Upper lobe of left lung (tissue), 6 donors: ENCODE data around the gene TNS3. TPM values are rescaled to one million over a fixed set of nuclear protein-coding genes. Genes with fewer than 3 reads are reported as not detected.
A peak's percentile ranks its signal among the peaks of the same experiment; 100 is the strongest.

Experiments
- ATAC-seq, 2 donors: fragments of 200-7000 bp; cut with Tn5 transposase; one replicate each; pipeline ENCODE4 v1.9.1; 2022; ENCODE audit warnings: mild to moderate bottlenecking in 2 of 2, moderate library complexity in 2 of 2; ENCODE audit not compliant: low FRiP score in 2 of 2
- DNase-seq, 2 donors: peaks; one replicate each; pipeline ENCODE4 v3.0.0-alpha.2; 2019 to 2020
- H3K27ac ChIP-seq, 4 donors: fragments of 200-600 bp; sonication (generic); one replicate each; pipeline ENCODE4 v1.5.1; 2016 to 2019
- H3K27me3 ChIP-seq, 4 donors: fragments of 200-600 bp; sonication (generic); one replicate each; pipeline ENCODE4 v1.5.1; 2017 to 2019
- H3K36me3 ChIP-seq, 4 donors: fragments of 200-600 bp; sonication (generic); one replicate each; pipeline ENCODE4 v1.5.1; 2016 to 2019
- H3K4me1 ChIP-seq, 4 donors: fragments of 200-600 bp; sonication (generic); one replicate each; pipeline ENCODE4 v1.5.1; 2018 to 2019
- H3K4me3 ChIP-seq, 4 donors: fragments of 200-600 bp; sonication (generic); one replicate each; pipeline ENCODE4 v1.5.1; 2017 to 2019; ENCODE audit warnings: mild to moderate bottlenecking in 2 of 4, moderate library complexity in 1 of 4
- H3K9me3 ChIP-seq, 4 donors: fragments of 200-600 bp; sonication (generic); one replicate each; pipeline ENCODE4 v1.5.1; 2018 to 2019
- EP300 ChIP-seq, 4 donors: sonication (generic); formaldehyde crosslinking; IDR thresholded peaks; one replicate each; pipeline ENCODE4 v1.5.1; 2017; ENCODE audit warnings: antibody characterized with exemption in 4 of 4, control low read depth in 2 of 4
- POLR2A ChIP-seq, 4 donors: fragments of 450-650 bp; IDR thresholded peaks; one replicate each; pipeline ENCODE4 v1.5.1; 2016 to 2017; ENCODE audit warnings: antibody characterized with exemption in 4 of 4, mild to moderate bottlenecking in 2 of 4
- POLR2AphosphoS5 ChIP-seq, 2 donors: sonication (generic); formaldehyde crosslinking; IDR thresholded peaks; one replicate each; pipeline ENCODE4 v1.5.1; 2017; ENCODE audit warnings: antibody characterized with exemption in 2 of 2
- WGBS, 2 donors: methylation state at CpG; one replicate each; pipeline ENCODE4 v1.1.5; 2017 to 2018; 5-methylcytosine and 5-hydroxymethylcytosine counted together
- total RNA-seq, 6 donors: library from RNA; depleted of rRNA in 4 of 6; stranded (reverse); fragments of >200 nt in 4 of 6; gene quantifications; one replicate each; pipeline versions ENCODE4 v1.1.0 to v1.2.1, GENCODE V29; 2016 to 2021
- TF ChIP-seq, protein P1 (sequence below), 6 experiments: fragments of 450-650 bp in 4 of 6; fragments of 200-600 bp in 2 of 6; sonication (generic) in 2 of 6; IDR thresholded peaks; one replicate each; pipeline ENCODE4 v1.5.1; 2016 to 2019; ENCODE audit warnings: antibody characterized with exemption in 6 of 6
- donor health status: DM: no; HTN: no; CAD: no; lungs with moderate emphysema.
- donor health status: DM: no; HTN: yes; CAD: no; lungs with severe emphysema.

The TNS3 gene
- total RNA-seq, 6 donors from 2014 or later, result 90.6 to 266 (median 143) TPM

DNA sequence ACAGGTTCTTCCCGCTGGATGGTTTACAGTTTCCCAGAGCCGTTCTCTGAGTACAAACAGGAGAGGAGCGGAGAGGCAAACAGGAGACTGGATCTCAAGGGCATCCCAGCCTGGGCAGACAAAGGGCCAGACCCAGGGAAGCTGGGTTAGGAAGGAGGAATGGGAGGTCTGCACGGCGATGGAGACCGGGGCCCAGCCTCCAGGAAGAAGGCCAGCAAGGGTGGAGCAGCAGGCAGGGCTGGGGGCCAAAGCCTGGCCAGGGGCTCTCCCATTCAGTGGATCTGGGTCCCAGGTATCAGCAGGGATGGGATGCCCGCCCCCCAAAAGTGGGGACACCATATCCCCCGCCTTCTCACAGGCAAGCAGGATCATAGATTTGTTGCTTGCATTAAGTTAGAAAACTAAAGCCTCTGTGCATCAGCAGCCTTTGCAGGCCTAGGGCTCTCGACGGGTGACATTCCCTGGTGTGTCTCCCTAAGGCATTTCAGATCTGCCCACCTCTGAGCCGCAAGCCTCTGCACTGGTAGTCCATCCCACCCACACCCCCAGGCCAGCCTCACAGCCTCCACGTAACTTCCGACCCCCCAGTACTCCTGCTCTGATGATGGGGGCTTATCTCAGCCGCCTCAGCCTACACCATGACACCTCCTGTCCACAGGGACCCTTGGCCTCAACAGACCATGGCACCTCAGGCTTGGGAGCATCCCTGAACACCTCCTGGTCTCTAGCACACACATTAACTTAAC, 59.9 kb downstream of the TNS3 start:
- H3K9me3 ChIP-seq, result no peaks in the 10 kb centered on the region
- peaks cover 0 to 14% (median 2%) of the 10 kb centered on the region in 4 donors for H3K36me3 ChIP-seq
- ATAC-seq (no peak), DNase-seq (no peak)
- no peaks in the 10 kb centered on the region for H3K27me3 ChIP-seq
- H3K27ac ChIP-seq, result peak overlapping the region in 3 of 4 donors; percentile 52 to 69 (median 61)
- WGBS, 2 donors, result 94 to 96% methylated on average over 7 to 12 of the region's 14 CpGs
- H3K4me1 ChIP-seq, result peaks cover 3 to 15% (median 10%) of the 10 kb centered on the region in 4 donors
- TF ChIP-seq EP300 (IDR thresholded peaks at IDR 0.05) (no peak), POLR2AphosphoS5 (IDR thresholded peaks at IDR 0.05) (no peak), POLR2A (IDR thresholded peaks at IDR 0.05) (no peak)
- TF ChIP-seq, protein P1, sequence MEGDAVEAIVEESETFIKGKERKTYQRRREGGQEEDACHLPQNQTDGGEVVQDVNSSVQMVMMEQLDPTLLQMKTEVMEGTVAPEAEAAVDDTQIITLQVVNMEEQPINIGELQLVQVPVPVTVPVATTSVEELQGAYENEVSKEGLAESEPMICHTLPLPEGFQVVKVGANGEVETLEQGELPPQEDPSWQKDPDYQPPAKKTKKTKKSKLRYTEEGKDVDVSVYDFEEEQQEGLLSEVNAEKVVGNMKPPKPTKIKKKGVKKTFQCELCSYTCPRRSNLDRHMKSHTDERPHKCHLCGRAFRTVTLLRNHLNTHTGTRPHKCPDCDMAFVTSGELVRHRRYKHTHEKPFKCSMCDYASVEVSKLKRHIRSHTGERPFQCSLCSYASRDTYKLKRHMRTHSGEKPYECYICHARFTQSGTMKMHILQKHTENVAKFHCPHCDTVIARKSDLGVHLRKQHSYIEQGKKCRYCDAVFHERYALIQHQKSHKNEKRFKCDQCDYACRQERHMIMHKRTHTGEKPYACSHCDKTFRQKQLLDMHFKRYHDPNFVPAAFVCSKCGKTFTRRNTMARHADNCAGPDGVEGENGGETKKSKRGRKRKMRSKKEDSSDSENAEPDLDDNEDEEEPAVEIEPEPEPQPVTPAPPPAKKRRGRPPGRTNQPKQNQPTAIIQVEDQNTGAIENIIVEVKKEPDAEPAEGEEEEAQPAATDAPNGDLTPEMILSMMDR (IDR thresholded peaks at IDR 0.05), result no peak
- H3K4me3 ChIP-seq, result no peak overlapping the region

DNA sequence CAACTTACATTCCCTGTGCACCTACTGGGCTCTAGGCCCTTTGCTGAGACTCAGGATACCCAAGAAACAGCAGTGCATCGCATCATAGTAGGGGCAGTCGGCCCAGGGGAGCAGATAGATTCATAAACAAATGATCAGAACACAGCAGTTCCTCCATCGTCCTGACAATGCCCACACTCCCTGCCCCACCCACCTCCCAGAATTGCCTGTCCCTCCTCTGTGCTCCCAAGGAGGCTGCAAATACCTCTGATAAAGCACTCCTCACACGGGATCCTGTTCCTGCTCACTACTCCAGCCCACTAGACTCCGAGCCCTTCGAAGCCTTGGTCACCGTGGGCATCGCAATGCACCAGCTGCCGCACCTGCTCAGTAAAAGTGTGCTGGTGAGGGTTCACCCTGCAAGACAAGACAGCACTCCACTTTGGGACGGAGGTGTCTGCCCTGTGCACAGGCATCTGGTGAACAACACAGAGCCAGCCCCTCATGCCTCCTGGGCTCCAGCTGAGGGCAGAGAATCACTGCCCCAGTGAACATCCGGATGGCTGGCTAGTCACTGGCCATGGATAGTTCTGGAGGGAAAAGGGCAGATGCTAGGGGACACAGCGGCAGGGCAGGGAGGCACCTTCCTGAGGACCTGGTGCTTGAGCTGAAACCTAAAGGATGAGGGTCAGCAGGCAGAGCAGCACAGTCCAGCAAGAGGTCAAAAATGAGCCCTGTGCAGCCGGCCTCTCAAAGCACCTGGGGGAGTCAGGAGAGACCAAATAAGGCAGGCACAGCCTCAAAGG, 60.7 kb downstream of the TNS3 start:
- DNase-seq (no peak), ATAC-seq (no peak)
- Histone ChIP-seq H3K4me1 (peaks cover 3 to 19% (median 10%) of the 10 kb centered on the region in 4 donors), H3K27me3 (no peaks in the 10 kb centered on the region), H3K36me3 (peaks cover 0 to 14% (median 0%) of the 10 kb centered on the region in 4 donors), H3K27ac (peak overlapping the region in 3 of 4 donors; percentile 52 to 69 (median 61)), H3K9me3 (no peaks in the 10 kb centered on the region), H3K4me3 (no peak overlapping the region)
- 80 to 87% methylated on average over 7 to 13 of the region's 13 CpGs for WGBS, 2 donors
- TF ChIP-seq POLR2A (IDR thresholded peaks at IDR 0.05) (no peak), POLR2AphosphoS5 (IDR thresholded peaks at IDR 0.05) (no peak), EP300 (IDR thresholded peaks at IDR 0.05) (no peak)
- TF ChIP-seq, protein P1 (IDR thresholded peaks at IDR 0.05), result no peak

DNA sequence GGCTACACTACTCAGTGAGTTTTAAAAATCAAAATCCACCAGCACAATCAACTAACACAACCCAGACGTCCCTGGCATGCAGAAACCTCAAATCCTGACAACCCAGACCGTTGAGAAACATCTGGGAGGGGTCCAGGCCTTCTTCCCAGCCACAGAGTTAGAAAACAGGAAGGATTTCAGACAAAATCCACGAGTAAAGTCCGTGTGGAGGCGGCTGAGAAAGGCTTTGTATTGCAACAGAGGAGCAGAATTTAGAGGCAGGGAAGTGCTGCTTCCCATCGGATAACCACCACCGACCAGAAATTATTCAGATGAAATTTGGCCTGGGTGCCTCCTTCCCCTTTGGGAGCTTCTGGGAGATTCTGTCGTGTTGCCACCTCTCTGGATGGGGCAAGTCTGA, 61.5 kb downstream of the TNS3 start:
- H3K36me3 ChIP-seq, result peaks cover 0 to 8% (median 0%) of the 10 kb centered on the region in 4 donors
- peaks cover 3 to 19% (median 10%) of the 10 kb centered on the region in 4 donors for H3K4me1 ChIP-seq
- DNase-seq (peak in 1 of 2 donors; percentile 52), ATAC-seq (peak; percentile 28 to 85)
- H3K27ac ChIP-seq, result peak overlapping the region in 3 of 4 donors; percentile 52 to 69 (median 61)
- TF ChIP-seq, protein P1 (IDR thresholded peaks at IDR 0.05), result no peak
- TF ChIP-seq POLR2AphosphoS5 (IDR thresholded peaks at IDR 0.05) (no peak), EP300 (IDR thresholded peaks at IDR 0.05) (no peak)
- no peak overlapping the region for H3K4me3 ChIP-seq
- no peaks in the 10 kb centered on the region for H3K27me3 ChIP-seq
- no peaks in the 10 kb centered on the region for H3K9me3 ChIP-seq
- 38 to 66% methylated on average over 7 to 8 of the region's 8 CpGs for WGBS, 2 donors

DNA sequence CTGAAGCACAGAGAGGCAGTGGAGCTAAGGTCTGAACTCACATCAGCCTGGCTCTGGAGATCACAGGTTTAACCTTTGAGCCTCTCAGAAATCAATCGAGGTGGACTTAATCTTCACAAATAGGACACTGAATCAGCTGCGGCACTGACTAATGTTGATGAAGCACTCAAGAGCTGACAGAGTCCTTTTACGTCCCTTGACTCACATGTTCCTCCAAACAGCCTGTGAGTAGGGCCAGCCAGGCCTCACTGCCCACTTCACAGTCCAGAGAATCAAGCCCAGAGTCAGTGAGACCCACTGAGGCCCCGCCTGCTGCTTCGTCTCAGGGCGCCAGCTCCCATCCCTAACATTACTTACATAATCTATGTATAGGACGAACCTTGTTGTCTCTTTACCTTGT, 63.1 kb downstream of the TNS3 start:
- H3K9me3 ChIP-seq, result no peaks in the 10 kb centered on the region
- H3K27me3 ChIP-seq, result no peaks in the 10 kb centered on the region
- DNase-seq, result no peak
- H3K27ac ChIP-seq, result peak overlapping the region in 2 of 4 donors; percentile 61 to 63
- no peaks in the 10 kb centered on the region for H3K36me3 ChIP-seq
- no peak for TF ChIP-seq POLR2A (IDR thresholded peaks at IDR 0.05)
- TF ChIP-seq POLR2AphosphoS5 (IDR thresholded peaks at IDR 0.05), result no peak
- TF ChIP-seq EP300 (IDR thresholded peaks at IDR 0.05), result no peak
- TF ChIP-seq, protein P1 (IDR thresholded peaks at IDR 0.05), result no peak
- ATAC-seq, result no peak
- H3K4me3 ChIP-seq, result no peak overlapping the region
- H3K4me1 ChIP-seq, result peaks cover 12 to 24% (median 18%) of the 10 kb centered on the region in 4 donors
- WGBS, 2 donors, result 86 to 87% methylated on average over 6 to 7 of the region's 7 CpGs
